PFSK-1 (cell line): ENCODE measurements around the gene GABRA1.

Experiments used
- FOXP2 ChIP-seq: optimal IDR thresholded peaks from 2 replicates; pipeline ENCODE3; 2011; ENCODE audit warnings: borderline replicate concordance, control low read depth, inconsistent platforms; ENCODE audit not compliant: insufficient read depth; ENCODE audit errors: extremely low read length, extremely low read depth
- POLR2AphosphoS5 ChIP-seq: IDR thresholded peaks from 2 replicates; pipeline ENCODE4 v1.6.1; 2012; ENCODE audit warnings: low read depth, mild to moderate bottlenecking, control low read depth, low read length, moderate library complexity
- SIN3A ChIP-seq: IDR thresholded peaks from 2 replicates; pipeline ENCODE4 v1.6.1; 2012; ENCODE audit warnings: mild to moderate bottlenecking, low read length, moderate library complexity, borderline replicate concordance; ENCODE audit not compliant: insufficient read depth
- TAF1 ChIP-seq: IDR thresholded peaks from 2 replicates; pipeline ENCODE4 v1.6.1; 2012; ENCODE audit warnings: low read length, control low read depth, borderline replicate concordance; ENCODE audit not compliant: insufficient read depth
- TF ChIP-seq, protein P1 (sequence below), 2 experiments: IDR thresholded peaks; 2 replicates each; pipeline versions ENCODE4 v1.6.1 to v1.8.0; 2011 to 2012; ENCODE audit warnings: low read depth in 2 of 2, low read length in 2 of 2, control low read depth in 1 of 2, inconsistent platforms in 1 of 2, mild to moderate bottlenecking in 1 of 2, moderate library complexity in 1 of 2; ENCODE audit not compliant: insufficient read depth in 1 of 2

GABRA1 gene

DNA sequence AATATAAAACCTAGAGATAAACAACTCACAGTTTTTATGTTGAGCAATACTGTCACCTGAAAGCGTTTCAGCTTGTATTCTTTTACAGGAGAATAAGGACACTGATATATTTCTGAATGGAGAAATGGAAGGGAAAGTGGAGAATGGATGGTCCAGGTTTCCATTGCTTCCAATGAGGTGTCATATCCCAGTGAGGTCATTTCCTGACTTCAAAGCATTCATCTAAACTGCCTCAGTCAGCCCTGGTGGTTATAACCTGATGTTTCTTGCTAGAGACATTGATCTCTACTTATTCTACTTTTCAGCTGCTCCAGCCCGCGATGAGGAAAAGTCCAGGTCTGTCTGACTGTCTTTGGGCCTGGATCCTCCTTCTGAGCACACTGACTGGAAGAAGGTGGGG lies 2.6 kb downstream of the GABRA1 start:
- TF ChIP-seq, protein P1, sequence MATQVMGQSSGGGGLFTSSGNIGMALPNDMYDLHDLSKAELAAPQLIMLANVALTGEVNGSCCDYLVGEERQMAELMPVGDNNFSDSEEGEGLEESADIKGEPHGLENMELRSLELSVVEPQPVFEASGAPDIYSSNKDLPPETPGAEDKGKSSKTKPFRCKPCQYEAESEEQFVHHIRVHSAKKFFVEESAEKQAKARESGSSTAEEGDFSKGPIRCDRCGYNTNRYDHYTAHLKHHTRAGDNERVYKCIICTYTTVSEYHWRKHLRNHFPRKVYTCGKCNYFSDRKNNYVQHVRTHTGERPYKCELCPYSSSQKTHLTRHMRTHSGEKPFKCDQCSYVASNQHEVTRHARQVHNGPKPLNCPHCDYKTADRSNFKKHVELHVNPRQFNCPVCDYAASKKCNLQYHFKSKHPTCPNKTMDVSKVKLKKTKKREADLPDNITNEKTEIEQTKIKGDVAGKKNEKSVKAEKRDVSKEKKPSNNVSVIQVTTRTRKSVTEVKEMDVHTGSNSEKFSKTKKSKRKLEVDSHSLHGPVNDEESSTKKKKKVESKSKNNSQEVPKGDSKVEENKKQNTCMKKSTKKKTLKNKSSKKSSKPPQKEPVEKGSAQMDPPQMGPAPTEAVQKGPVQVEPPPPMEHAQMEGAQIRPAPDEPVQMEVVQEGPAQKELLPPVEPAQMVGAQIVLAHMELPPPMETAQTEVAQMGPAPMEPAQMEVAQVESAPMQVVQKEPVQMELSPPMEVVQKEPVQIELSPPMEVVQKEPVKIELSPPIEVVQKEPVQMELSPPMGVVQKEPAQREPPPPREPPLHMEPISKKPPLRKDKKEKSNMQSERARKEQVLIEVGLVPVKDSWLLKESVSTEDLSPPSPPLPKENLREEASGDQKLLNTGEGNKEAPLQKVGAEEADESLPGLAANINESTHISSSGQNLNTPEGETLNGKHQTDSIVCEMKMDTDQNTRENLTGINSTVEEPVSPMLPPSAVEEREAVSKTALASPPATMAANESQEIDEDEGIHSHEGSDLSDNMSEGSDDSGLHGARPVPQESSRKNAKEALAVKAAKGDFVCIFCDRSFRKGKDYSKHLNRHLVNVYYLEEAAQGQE (IDR thresholded peaks at IDR 0.05; ENCODE audit: insufficient read depth in 1 of 2, low read depth in 2 of 2, low read length in 2 of 2), result no peak
- TF ChIP-seq FOXP2, result no peak
- no peak for TF ChIP-seq POLR2AphosphoS5
- TF ChIP-seq TAF1, result no peak
- no peak for TF ChIP-seq SIN3A

DNA sequence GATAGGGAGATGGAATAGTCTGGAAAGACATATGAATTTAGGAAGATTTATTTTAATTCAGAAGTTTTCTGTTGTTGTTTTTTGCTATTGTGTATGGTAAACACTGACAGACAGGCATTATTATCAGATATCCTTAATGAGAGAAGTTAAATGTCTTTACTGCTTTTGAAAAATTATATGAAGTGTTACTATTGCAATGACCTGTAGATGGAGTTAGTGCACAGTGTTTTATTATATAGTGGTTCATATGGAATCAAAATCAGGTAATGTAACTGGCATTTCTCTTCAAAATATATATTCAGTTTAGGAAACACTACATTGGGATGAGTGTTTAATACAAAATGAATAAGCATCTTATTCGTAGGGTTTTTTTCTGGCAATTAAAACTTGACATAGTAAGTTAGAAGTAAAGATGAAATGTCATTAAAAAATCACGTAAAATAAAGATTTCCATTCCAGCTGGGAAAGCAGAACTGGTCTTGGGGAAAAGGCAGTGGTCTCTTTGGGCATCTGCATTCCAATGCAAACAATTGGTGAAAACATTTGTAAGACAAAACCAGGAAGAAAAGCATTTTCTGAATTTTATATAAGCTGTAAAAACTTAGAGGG lies 3.9 kb downstream of the GABRA1 start:
- TF ChIP-seq FOXP2 (no peak), POLR2AphosphoS5 (no peak), TAF1 (no peak), SIN3A (no peak)
- TF ChIP-seq, protein P1 (IDR thresholded peaks at IDR 0.05; ENCODE audit: insufficient read depth in 1 of 2, low read depth in 2 of 2, low read length in 2 of 2), result no peak

DNA sequence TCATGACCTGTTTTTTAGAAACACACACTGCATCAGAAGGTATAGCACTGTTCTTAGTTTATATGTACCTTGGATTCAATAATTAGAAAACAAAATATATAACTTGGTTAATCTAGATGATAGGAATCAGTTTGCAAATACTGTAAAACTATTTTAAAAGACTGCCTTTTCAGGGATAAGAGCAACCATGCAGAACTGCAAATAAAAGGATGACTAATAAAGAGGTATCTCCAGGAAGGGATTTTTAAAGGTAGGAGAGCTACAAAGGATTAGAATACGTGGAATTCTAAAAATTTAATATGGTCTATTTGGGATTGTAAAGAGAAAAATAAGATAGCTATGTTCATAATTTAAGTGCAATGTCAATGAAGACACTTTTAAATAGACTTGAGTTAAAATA lies 9.4 kb downstream of the GABRA1 start:
- TF ChIP-seq FOXP2, result no peak
- TF ChIP-seq TAF1, result no peak
- no peak for TF ChIP-seq SIN3A
- TF ChIP-seq, protein P1 (IDR thresholded peaks at IDR 0.05; ENCODE audit: insufficient read depth in 1 of 2, low read depth in 2 of 2, low read length in 2 of 2), result no peak
- no peak for TF ChIP-seq POLR2AphosphoS5

DNA sequence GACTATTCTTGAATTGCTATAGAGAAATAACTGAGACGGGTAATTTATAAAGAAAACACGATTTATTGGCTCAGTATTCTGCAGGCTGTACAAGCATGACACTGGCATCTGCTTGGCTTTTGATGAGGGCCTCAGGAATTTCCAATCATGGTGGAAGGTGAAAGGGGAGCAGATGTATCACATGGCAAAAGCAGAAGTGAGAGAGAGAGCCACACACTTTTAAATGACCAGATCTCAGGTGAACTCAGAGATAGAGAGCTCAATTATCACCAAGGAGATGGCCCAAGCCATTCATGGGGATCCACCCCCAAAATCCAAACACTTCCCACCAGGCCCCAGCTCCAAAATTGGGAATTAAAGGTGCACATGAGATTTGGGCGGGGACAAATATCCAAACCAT lies 15.3 kb downstream of the GABRA1 start:
- TF ChIP-seq, protein P1 (IDR thresholded peaks at IDR 0.05; ENCODE audit: insufficient read depth in 1 of 2, low read depth in 2 of 2, low read length in 2 of 2), result no peak

DNA sequence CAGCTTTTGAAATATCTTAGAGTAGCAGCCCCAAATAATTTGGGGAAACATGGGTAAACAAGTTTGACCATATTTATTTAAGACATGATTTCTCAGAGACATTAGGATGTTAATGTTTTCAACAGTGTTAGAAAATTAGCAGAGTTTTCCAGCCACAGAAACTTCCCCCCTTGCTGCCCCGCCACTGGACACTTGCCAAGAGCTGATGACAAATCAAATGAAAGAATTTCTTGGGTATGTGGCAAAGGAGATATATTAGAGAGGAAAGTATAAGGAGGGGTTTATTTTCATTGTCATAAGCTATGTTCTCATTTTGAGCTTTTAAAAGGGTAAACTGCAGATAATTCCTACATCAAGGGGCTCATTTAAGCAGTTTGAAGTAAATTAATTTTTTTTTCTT lies 15.9 kb downstream of the GABRA1 start:
- TF ChIP-seq FOXP2, result no peak
- TF ChIP-seq SIN3A, result no peak
- TF ChIP-seq, protein P1 (IDR thresholded peaks at IDR 0.05; ENCODE audit: insufficient read depth in 1 of 2, low read depth in 2 of 2, low read length in 2 of 2), result no peak
- TF ChIP-seq POLR2AphosphoS5, result no peak
- TF ChIP-seq TAF1, result no peak
